Ascending aorta (tissue), 2 donors: Measurements from ENCODE around the gene TUB. TPM values are rescaled to one million over a fixed set of nuclear protein-coding genes. Genes with fewer than 3 reads are reported as not detected.

Source experiments
- DNase-seq, 2 donors: peaks; one replicate each; pipeline ENCODE4 v3.0.0-alpha.2; 2019; ENCODE audit warnings: low spot score in 2 of 2
- H3K27ac ChIP-seq, 2 donors: fragments of 200-600 bp; sonication (generic); one replicate each; pipeline ENCODE4 v1.5.1; 2016 to 2017; ENCODE audit warnings: mild to moderate bottlenecking in 1 of 2
- H3K27me3 ChIP-seq: fragments of 200-600 bp; sonication (generic); one replicate; pipeline ENCODE4 v1.5.1; 2017
- H3K36me3 ChIP-seq, 2 donors: fragments of 200-600 bp; sonication (generic); one replicate each; pipeline ENCODE4 v1.5.1; 2016
- H3K4me1 ChIP-seq, 2 donors: fragments of 200-600 bp; sonication (generic); one replicate each; pipeline ENCODE4 v1.5.1; 2016 to 2017; ENCODE audit warnings: mild to moderate bottlenecking in 1 of 2
- H3K4me3 ChIP-seq, 2 donors: fragments of 200-600 bp; sonication (generic); one replicate each; pipeline ENCODE4 v1.5.1; 2016 to 2017; ENCODE audit warnings: mild to moderate bottlenecking in 1 of 2
- H3K9me3 ChIP-seq, 2 donors: fragments of 200-600 bp; sonication (generic); one replicate each; pipeline ENCODE4 v1.5.1; 2016
- CTCF ChIP-seq, 3 experiments: fragments of 200-600 bp in 2 of 3; fragments of 450-650 bp in 1 of 3; sonication (generic) in 2 of 3; IDR thresholded peaks; one replicate each; pipeline ENCODE4 v1.5.1; 2016 to 2019; ENCODE audit warnings: antibody characterized with exemption in 3 of 3, mild to moderate bottlenecking in 1 of 3, moderate library complexity in 1 of 3
- intact Hi-C: fragments of 100-400 bp; cut with DNase I; formaldehyde crosslinking; loops from one replicate; pipeline ENCODE4 v1.15.1; 2023
- total RNA-seq: library from RNA; depleted of rRNA; stranded (reverse); fragments of >200 nt; gene quantifications from one replicate; pipeline ENCODE4 v1.1.0, GENCODE V29; 2016

Gene TUB
- total RNA-seq, 1 donor from 2014 or later = 12.9 TPM

DNA sequence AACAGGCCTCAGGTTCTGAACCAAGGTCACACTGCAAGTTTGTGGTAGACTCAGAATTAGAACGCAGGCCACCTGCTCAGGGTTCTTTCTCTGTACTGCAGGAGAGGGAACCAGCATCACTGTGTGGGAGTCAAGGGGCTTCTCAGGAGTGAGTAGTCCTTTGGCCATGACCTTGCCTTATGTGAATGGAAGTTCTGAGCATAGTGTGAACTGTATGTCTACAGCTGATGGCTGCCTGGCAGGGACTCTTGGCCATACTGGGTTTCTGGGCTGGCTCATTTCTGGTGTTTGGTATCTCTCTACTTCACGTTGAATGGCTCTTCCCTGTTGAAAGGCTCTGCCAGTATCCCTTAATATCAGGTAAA is 40.1 kb upstream of the TUB start:
- H3K4me1 ChIP-seq = no peaks in the 10 kb centered on the region
- H3K27ac ChIP-seq = no peak overlapping the region
- intact Hi-C loops = no loop called here
- no peak for TF ChIP-seq CTCF (IDR thresholded peaks at IDR 0.05)
- H3K4me3 ChIP-seq = no peak overlapping the region
- DNase-seq = peak in 1 of 2 donors; percentile 16
- H3K9me3 ChIP-seq = no peaks in the 10 kb centered on the region
- no peaks in the 10 kb centered on the region for H3K36me3 ChIP-seq
- no peaks in the 10 kb centered on the region for H3K27me3 ChIP-seq

DNA sequence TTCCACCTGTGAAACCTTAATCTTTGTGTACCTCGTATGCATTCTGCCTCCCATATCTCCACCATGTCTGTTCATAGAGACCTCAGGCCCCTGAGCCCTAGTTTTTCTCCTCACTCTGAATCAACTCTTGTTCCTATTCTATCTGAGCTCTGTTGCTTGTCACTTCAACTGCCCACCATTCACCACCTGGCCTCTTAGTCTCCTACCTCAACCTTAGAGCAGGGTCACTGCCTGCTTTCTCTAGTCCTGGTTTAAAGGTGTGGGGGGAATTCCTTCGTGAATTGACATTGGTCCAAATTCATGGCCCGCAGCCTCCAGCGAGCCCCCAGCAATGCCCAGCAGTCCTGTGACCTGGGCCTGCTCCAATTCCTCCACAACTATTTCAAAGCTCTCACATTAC is 39.4 kb upstream of the TUB start:
- no peaks in the 10 kb centered on the region for H3K27me3 ChIP-seq
- H3K36me3 ChIP-seq = no peaks in the 10 kb centered on the region
- no peaks in the 10 kb centered on the region for H3K9me3 ChIP-seq
- H3K27ac ChIP-seq = no peak overlapping the region
- H3K4me1 ChIP-seq = no peaks in the 10 kb centered on the region
- TF ChIP-seq CTCF (IDR thresholded peaks at IDR 0.05) = no peak
- intact Hi-C loops = no loop called here
- DNase-seq = no peak
- no peak overlapping the region for H3K4me3 ChIP-seq

DNA sequence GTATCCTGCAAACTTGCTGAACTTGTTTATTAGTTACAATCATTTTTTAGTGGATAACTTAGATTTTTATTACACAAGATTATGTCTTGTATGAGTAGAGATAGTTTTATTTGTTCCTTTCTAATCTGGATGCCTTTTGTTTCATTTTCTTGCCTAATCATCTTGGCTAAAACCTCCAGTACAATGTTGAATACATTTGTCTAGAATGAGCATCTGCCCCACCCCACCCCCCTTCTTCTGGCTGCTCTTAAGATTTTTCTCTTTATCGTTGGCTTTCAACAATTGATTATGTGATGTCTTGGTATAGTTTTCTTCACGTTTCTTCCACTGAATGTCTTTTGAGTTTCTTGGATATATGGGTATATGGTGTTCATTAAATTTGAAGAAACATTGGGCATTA is 37.3 kb upstream of the TUB start:
- no peak overlapping the region for H3K4me3 ChIP-seq
- H3K4me1 ChIP-seq = no peaks in the 10 kb centered on the region
- no peaks in the 10 kb centered on the region for H3K27me3 ChIP-seq
- DNase-seq = no peak
- TF ChIP-seq CTCF (IDR thresholded peaks at IDR 0.05) = no peak
- intact Hi-C loops = no loop called here
- no peaks in the 10 kb centered on the region for H3K36me3 ChIP-seq
- H3K27ac ChIP-seq = no peak overlapping the region
- no peaks in the 10 kb centered on the region for H3K9me3 ChIP-seq

- no peak for TF ChIP-seq CTCF (IDR thresholded peaks at IDR 0.05)
- Histone ChIP-seq H3K36me3 (no peaks in the 10 kb centered on the region), H3K27ac (no peak overlapping the region), H3K4me1 (no peaks in the 10 kb centered on the region), H3K4me3 (no peak overlapping the region), H3K27me3 (no peaks in the 10 kb centered on the region), H3K9me3 (no peaks in the 10 kb centered on the region)
- no peak for DNase-seq
- intact Hi-C loops = no loop called here
Observed at GRCh38 chr11:8045839-8046238, 35.2 kb upstream of the TUB start.

DNA sequence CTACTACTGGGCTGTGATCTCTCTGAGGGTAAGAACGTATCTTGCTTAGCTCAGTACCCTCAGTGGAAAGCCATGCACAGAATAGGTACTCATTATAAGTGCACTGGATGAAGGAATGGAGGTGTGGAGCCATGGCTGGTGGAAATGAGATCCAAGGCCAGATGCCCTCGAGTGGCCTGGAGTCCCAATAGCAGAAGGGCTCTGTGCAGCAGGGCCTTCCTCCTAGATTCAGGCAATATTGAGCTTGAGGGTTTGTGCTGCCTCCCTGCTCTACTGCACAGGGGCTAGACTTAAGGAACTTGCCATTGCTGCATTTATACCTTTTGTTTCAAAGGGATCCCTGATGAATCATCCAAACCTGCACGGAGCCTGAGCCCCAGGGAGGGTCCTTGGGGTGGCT is 33.6 kb upstream of the TUB start:
- no peak for TF ChIP-seq CTCF (IDR thresholded peaks at IDR 0.05)
- no peak for DNase-seq
- intact Hi-C loops = no loop called here
- H3K27me3 ChIP-seq = no peaks in the 10 kb centered on the region
- H3K9me3 ChIP-seq = no peaks in the 10 kb centered on the region
- H3K27ac ChIP-seq = no peak overlapping the region
- no peak overlapping the region for H3K4me3 ChIP-seq
- no peaks in the 10 kb centered on the region for H3K4me1 ChIP-seq
- no peaks in the 10 kb centered on the region for H3K36me3 ChIP-seq

DNA sequence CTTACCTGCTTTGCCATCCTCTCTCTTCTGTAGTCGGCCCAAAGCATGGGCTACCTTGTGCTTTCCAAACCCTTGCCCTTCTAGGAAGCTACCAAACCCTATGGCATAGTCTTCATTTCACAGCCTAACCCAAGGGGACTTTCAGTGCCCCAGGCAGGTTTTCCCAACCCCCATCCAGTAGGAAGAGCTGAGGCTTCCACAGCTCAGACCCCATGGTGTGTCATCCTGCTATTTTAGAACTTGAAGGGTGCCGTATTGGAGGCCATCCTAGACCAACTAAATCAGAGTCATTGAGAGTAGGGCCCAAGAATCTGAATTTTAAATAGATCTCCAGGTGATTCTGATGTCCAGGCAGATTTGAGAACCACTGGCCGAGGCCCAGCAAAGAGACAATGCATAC is 31.9 kb upstream of the TUB start:
- H3K9me3 ChIP-seq = no peaks in the 10 kb centered on the region
- TF ChIP-seq CTCF (IDR thresholded peaks at IDR 0.05) = no peak
- H3K27me3 ChIP-seq = no peaks in the 10 kb centered on the region
- DNase-seq = no peak
- no peaks in the 10 kb centered on the region for H3K4me1 ChIP-seq
- no peak overlapping the region for H3K27ac ChIP-seq
- intact Hi-C loops = no loop called here
- no peaks in the 10 kb centered on the region for H3K36me3 ChIP-seq
- H3K4me3 ChIP-seq = no peak overlapping the region
